ENCODE results near the gene TM4SF20.

GRCh38 chr2:227402321-227402720, 23.2 kb upstream of the TM4SF20 start:
- TF ChIP-seq CTCF (IDR thresholded peaks at IDR 0.05) = no peak
- no peak for TF ChIP-seq POLR2A (IDR thresholded peaks at IDR 0.05)
- no peak for TF ChIP-seq POLR2AphosphoS5 (IDR thresholded peaks at IDR 0.05)

Measured in breast epithelium (tissue), 3 donors.